ENCODE data around the gene SRRM3.
"Not testable (repeated sequence)": the region's sequence is repeated elsewhere in the genome, so short reads cannot be mapped to it uniquely, and the experiment has no call there.

Gene SRRM3

GRCh38 chr7:76201732-76202665 lies at the start of gene SRRM3:
SRRM3 (plus strand) TSS chr7:76201896; CDS start chr7:76235067, 33,171 bp downstream.
- DNase-seq: peak; percentile 83

DNA sequence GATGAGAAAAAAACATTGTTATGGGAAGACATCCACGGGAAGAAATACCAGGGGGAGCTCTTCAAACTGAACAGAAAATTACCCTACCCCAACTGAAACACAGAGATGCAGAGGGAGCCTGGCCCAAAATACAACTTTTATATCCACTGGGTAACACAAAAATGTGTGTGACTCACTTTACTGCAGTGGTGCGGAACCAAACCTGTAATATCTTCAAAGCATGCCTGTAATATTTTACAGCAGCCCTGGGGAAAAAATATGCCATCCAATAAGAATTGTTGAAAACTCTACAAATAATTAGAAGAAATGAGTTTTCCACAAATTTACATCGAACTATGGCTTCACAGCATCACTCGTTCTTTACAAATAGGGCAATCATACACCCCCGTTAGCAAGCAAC lies 49.8 kb upstream of the SRRM3 start:
- DNase-seq: no peak

GRCh38 chr7:76153571-76154230 lies 48.0 kb upstream of the SRRM3 start:
- DNase-seq: peak; percentile 39

GRCh38 chr7:76155938-76156337 lies 45.8 kb upstream of the SRRM3 start:
- no peak for DNase-seq

GRCh38 chr7:76156992-76157685 lies 44.6 kb upstream of the SRRM3 start:
- DNase-seq: not testable (repeated sequence)

GRCh38 chr7:76158416-76158815 lies 43.3 kb upstream of the SRRM3 start:
- not testable (repeated sequence) for DNase-seq

- DNase-seq: not testable (repeated sequence)
Observed at GRCh38 chr7:76162416-76163170, 39.1 kb upstream of the SRRM3 start.

- not testable (repeated sequence) for DNase-seq
Observed at GRCh38 chr7:76163812-76164211, 37.9 kb upstream of the SRRM3 start.

- DNase-seq: no peak
Observed at GRCh38 chr7:76165106-76165972, 36.4 kb upstream of the SRRM3 start.

DNA sequence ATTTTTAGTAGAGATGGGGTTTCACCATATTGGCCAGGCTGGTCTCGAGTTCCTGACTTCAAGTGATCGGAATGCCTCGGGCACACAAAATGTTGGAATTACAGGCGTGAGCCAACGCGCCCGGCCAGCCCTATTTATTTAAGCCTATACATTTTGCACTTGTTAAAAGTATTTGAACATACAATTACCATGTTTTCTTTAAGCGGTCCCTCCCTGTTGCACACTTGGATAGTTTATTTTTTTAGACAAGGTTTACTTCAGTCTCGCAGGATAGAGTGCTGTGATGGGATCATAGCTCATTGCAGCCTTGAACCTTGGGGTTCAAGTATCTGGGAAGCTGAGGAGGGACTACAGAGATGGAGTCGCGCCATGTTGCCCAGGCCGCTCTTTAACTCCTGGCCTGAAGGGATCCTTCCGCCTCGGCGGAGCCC lies 35.7 kb upstream of the SRRM3 start:
- no peak for DNase-seq

DNA sequence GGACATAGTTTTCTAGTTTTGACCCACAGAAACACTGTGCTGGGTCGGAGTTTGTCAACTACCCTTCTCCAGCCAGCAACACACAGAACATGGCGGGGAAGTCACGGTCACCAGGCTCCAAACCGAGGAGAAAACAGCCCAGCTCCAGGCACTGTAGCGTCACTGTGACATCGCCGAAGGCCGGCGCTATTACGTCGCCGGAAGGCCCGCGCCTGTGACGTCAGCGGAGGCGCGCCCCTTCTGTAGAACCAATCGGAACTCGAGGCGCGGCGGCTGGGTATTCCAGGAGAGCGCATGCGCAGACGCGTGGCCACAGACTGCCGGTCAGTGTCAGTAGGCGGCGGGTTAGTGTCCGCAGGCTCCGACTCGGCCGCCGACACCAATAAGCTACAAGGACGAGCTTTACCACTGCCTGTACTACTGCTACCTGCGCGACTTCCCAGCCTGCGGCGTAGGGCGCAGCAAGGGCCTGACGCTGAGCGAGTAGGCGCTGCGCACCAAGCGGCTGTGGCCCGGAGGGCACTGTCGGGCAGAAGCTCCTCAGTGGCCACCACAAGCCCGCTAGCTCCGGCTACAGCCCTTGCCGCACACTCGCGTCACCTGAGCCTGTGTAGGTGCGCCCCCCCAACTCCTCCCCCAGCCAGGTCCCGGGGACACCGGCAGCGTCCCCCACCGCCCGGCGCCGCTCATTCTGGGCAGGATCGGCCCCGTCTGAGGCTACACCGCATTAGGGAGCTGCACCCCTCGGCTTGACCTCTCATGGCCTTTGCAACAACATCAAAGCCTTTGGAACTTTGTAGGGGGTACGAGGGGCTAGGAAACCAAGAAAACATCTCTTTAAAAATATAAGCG lies 35.1 kb upstream of the SRRM3 start:
- DNase-seq: peak; percentile 91

DNA sequence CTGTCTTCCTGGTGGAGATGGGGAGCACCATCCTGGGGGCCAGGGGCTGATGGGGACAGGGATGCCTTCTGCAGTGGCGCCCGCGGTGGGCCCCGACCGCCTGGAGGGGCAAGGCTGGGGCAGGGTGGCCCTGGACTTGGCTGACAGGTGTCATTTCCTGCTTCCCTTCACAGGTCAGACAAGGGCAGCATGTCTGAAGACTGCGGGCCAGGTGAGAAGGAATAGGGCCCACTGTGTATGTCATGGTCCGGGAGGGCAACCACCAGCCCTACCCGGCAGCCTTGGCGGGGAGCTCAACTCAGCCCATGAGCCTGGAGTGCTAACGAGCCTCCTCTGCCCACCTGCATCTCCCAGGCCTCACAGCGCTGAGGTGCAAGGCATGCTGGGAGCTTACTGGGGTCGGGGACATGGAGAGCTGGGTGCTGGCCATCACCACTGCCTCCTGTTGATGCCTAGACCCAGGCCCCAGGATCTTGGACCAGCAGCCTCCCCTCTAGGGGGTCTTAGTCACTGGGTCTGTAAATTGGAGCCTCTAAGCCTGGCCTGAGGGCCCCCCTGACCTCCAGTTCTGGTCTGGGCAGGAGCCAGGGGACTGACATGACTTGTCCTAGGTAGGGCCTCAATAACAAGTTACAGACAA lies 28.0 kb upstream of the SRRM3 start:
- DNase-seq: no peak

- not testable (repeated sequence) for DNase-seq
Observed at GRCh38 chr7:76176951-76177350, 24.7 kb upstream of the SRRM3 start.

DNA sequence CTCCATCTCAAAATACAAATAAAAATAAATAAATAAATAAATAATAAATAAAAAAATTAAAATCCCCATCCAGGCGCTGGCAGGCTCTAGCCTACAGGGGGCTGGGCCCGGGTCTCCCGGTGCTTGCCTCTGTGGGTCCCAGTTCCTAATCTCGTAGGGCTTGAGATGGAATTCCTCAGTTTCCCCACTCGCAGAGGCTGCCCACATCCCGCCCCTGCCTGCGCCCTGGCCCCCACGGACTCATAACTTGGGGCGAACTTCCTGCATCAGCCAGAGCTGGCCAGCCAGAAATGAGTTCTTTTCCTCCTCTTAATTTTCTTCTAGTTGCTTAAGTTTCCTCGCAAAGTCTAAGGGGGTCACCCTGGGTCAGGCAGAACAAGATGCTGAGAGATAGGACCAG lies 22.0 kb upstream of the SRRM3 start:
- no peak for DNase-seq

DNA sequence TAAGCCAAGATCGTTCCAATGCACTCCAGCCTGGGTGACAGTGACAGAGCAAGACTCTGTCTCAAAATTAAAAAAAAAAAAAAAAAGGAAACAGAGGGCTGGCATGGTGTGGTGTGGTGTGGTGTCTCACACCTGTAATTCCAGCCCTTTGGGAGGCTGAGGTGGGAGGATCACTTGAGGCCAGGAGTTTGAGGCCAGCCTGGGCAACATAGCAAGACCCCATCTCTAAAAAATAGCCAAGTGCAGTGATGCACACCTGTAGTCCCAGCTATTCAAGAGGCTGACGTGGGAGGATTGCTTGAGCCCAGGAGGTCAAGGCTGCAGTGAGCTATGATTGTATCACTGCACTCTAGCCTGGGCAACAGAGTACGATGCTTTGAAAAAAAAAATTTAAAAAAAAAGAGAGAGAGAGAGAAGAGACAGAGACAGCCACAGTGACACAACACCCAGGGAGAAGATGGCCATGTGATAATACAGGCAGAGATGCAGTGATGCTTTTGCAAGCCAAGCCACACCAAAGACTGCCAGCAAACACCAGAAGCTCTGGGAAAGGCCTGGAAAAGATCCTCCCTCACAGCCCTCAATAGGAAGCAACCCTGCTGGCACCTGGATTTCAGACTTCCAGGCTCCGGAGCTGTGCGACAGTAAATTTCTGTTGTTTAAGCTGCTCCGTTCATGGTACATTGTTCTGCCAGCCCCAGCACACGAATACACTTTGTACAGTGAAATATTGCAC lies 19.3 kb upstream of the SRRM3 start:
- DNase-seq: no peak

GRCh38 chr7:76185187-76185896 lies 16.4 kb upstream of the SRRM3 start:
- DNase-seq: no peak

- DNase-seq: no peak
Observed at GRCh38 chr7:76187272-76187671, 14.4 kb upstream of the SRRM3 start.

DNA sequence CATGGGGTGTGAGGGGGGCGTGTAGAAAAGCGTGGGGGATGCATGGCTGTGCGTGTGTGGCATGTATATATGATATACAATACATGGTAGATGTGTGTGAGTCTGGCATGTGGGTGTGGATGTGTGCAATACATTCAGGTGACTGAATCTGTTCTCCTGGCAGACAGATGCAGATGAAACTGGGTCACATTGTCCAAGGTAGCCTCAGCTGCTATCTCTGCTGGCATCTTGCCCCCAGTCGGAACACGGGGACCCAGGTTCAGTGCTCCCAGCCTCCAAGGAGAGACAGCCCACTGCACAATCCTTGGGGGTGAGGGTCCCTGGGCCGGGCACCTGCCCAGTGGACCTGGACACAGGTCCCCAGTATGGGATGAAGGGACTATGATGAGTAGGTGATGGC lies 12.4 kb upstream of the SRRM3 start:
- no peak for DNase-seq

GRCh38 chr7:76191783-76192240 lies 9.9 kb upstream of the SRRM3 start:
- no peak for DNase-seq

Measured in CD4-positive, alpha-beta T cell treated with Interleukin-17A for 4 hours (primary cell).